GM12872 (cell line): ENCODE results near the gene CLEC4E.
"Not testable (repeated sequence)": the region's sequence is repeated elsewhere in the genome, so short reads cannot be mapped to it uniquely, and the experiment has no call there.

ENCODE experiments used
- TF ChIP-seq, protein P1 (sequence below): IDR thresholded peaks from 3 replicates; pipeline ENCODE4 v1.5.1; 2011; ENCODE audit warnings: low read depth, mild to moderate bottlenecking, low read length, moderate library complexity; ENCODE audit not compliant: insufficient read depth

The CLEC4E gene

GRCh38 chr12:8540831-8541230, at the start of gene CLEC4E:
CLEC4E (minus strand) TSS chr12:8540905; CDS start chr12:8540797, 108 bp downstream.
- TF ChIP-seq, protein P1, sequence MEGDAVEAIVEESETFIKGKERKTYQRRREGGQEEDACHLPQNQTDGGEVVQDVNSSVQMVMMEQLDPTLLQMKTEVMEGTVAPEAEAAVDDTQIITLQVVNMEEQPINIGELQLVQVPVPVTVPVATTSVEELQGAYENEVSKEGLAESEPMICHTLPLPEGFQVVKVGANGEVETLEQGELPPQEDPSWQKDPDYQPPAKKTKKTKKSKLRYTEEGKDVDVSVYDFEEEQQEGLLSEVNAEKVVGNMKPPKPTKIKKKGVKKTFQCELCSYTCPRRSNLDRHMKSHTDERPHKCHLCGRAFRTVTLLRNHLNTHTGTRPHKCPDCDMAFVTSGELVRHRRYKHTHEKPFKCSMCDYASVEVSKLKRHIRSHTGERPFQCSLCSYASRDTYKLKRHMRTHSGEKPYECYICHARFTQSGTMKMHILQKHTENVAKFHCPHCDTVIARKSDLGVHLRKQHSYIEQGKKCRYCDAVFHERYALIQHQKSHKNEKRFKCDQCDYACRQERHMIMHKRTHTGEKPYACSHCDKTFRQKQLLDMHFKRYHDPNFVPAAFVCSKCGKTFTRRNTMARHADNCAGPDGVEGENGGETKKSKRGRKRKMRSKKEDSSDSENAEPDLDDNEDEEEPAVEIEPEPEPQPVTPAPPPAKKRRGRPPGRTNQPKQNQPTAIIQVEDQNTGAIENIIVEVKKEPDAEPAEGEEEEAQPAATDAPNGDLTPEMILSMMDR: not testable (repeated sequence)

DNA sequence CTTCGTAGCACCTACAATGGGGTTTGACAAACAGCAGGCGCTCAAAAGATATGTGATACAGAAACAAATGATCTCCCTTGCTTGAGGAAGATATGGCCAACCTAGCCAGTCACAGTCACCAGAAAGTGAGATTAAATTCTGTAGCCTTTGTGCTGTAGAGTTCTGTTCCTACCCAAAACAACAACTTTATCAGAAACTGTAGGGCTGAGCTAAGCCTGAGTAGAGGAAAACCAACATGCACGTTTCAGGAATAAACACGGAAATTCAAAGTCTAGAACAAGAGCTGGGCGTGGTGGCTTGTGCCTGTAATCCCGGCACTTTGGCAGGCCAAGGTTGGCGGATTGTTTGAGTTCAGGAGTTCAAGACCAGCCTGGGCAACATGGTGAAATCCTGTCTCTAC, 49.0 kb upstream of the CLEC4E start:
- TF ChIP-seq, protein P1: no peak

- TF ChIP-seq, protein P1: no peak
Measured at GRCh38 chr12:8584004-8584403, 43.3 kb upstream of the CLEC4E start.

- TF ChIP-seq, protein P1: no peak
Measured at GRCh38 chr12:8581098-8581784, 40.5 kb upstream of the CLEC4E start.

DNA sequence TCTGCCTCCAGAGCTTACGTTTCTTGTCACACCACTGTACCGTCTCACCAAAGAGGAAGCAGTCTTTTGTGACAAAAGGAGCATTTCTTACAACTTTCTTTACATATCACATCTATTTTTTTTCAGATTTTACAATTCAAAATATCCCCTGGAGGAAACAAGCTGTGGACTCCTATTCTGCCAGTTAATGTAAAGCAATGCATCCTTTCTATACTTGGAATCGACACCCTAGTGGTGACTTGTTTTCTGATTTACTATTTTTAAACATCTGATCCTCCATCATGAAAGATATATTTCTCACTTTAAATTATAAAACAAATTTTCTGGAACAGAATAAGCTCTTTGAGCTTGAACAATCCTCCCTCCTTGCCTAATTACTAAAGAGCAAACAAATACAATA, 37.2 kb upstream of the CLEC4E start:
- TF ChIP-seq, protein P1: no peak

GRCh38 chr12:8572507-8572906, 31.8 kb upstream of the CLEC4E start:
- TF ChIP-seq, protein P1: no peak

- TF ChIP-seq, protein P1: no peak
Measured at GRCh38 chr12:8566525-8566924, 25.8 kb upstream of the CLEC4E start.
